MG63 (cell line): ENCODE data around the gene MEX3A. TPM values are rescaled to one million over a fixed set of nuclear protein-coding genes. Genes with fewer than 3 reads are reported as not detected.
A peak's percentile ranks its signal among the peaks of the same experiment; 100 is the strongest.
"Not testable (repeated sequence)": the region's sequence is repeated elsewhere in the genome, so short reads cannot be mapped to it uniquely, and the experiment has no call there.

Source experiments
- DNase-seq: peaks from one replicate; pipeline ENCODE4 v3.0.0-alpha.2; 2020
- H3K27me3 ChIP-seq: fragments of 250-450 bp; sonication (Bioruptor Pico); 2 replicates; pipeline ENCODE4 v1.5.1; 2020; ENCODE audit warnings: mild to moderate bottlenecking, moderate library complexity
- H3K36me3 ChIP-seq: fragments of 250-450 bp; sonication (Bioruptor Pico); 2 replicates; pipeline ENCODE4 v1.5.1; 2020; ENCODE audit warnings: mild to moderate bottlenecking, moderate library complexity
- H3K4me3 ChIP-seq: fragments of 250-450 bp; sonication (Bioruptor Pico); 2 replicates; pipeline ENCODE4 v1.5.1; 2020; ENCODE audit warnings: mild to moderate bottlenecking, moderate library complexity
- H3K9me3 ChIP-seq: fragments of 250-450 bp; sonication (Bioruptor Pico); 2 replicates; pipeline ENCODE4 v1.5.1; 2020; ENCODE audit warnings: mild to moderate bottlenecking, moderate library complexity
- total RNA-seq: library from RNA; depleted of rRNA; stranded (reverse); fragments of >200 nt; shearing (Covaris generic); gene quantifications from 2 replicates; pipeline ENCODE4 v1.2.3, GENCODE V29; 2014; ENCODE audit warnings: low replicate concordance

Gene MEX3A
- total RNA-seq, 1 experiment from 2014 or later: 2.7 TPM

DNA sequence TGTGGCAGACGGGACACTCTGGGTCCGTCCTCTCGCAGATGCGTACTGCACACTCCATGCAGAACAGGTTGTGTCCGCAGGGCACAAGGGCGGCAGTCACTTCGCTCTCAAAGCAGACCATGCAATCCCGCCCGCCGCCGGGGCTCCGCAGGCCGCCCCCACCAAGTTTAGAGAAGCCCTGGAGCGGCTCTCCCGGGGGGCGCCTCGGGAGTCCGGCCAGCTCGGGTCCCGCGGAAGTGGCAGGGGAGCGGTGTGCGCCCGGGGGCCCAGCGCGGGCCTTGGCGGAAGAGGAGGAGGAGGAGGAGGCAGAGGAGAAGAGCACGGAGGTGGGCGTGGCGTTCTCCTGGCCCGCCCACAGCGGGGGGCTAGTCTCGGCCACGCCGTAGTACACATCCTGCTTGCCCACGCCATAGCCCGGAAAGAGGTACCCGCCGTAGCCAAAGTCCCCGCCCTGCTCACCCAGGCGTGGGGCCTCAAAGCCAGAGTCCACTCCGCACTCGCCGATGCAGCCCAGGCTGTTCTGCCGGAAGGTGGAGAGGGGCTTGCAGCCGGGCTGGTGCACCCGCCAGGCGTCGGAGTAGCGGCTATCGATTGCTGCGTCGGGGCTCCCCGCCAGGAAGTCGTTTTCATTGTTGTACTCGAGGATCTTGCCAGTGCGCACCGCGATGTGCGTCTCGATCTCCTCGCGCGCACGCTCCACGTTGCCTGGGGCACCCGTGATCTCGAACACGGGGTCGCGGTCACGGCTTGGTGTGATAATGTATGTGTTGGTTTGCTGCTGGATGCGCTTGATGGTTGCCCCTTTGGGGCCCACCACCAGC is 5.4 kb downstream of the MEX3A start:
- Histone ChIP-seq H3K4me3 (no peak overlapping the region), H3K36me3 (peaks cover 9% of the 10 kb centered on the region; the same call in 1 of the 2 replicates), H3K27me3 (no peaks in the 10 kb centered on the region), H3K9me3 (no peaks in the 10 kb centered on the region)
- no peak for DNase-seq

DNA sequence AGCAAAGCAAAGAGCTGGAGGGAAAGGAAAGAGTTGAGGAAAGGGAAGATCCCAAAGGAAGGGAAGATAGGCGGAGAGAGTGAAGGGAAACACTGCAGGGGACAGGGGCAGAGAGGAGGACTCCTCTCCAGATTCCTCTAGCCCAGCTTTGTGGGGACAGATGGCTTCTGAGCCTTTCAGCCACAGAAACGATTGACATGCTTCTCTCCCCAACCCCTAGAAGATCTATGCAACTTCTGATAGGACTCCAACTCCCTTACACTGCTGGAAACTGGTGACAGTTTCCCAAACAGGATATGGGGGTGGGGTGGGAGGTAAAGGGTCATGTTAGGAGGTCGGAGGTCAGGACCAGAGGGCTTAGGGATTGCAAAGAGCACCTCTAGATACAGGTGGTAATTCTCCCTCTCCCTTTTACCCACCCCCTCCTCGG is 6.5 kb downstream of the MEX3A start:
- Histone ChIP-seq H3K36me3 (peaks cover 9% of the 10 kb centered on the region; the same call in 1 of the 2 replicates), H3K9me3 (no peaks in the 10 kb centered on the region), H3K4me3 (no peak overlapping the region), H3K27me3 (no peaks in the 10 kb centered on the region)
- no peak for DNase-seq

DNA sequence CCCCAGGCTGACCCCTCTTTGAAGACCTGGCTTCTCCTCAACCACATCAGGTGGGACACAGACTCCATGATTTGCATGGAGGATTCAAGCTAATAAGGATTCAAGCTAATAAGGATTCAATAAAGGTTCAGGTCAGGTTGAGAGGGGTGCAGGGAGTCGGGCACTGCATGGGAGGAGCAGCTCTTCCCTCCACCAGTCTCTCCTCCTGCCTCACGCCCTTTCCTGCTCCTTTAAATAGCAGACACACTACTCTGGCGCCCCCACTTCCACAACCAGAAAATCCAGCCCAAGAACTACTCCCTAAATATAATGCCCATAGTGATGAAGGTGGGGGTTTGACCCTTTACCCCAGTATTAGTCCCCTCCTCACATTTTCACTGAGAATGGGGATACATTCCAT is 7.1 kb downstream of the MEX3A start:
- H3K9me3 ChIP-seq: no peaks in the 10 kb centered on the region
- DNase-seq: no peak
- H3K36me3 ChIP-seq: peaks cover 9% of the 10 kb centered on the region; the same call in 1 of the 2 replicates
- H3K4me3 ChIP-seq: no peak overlapping the region
- H3K27me3 ChIP-seq: no peaks in the 10 kb centered on the region

- H3K4me3 ChIP-seq: no peak overlapping the region
- H3K36me3 ChIP-seq: peaks cover 9% of the 10 kb centered on the region; the same call in 1 of the 2 replicates
These were observed 7.6 kb downstream of the MEX3A start for GRCh38 chr1:156074661-156075060.

DNA sequence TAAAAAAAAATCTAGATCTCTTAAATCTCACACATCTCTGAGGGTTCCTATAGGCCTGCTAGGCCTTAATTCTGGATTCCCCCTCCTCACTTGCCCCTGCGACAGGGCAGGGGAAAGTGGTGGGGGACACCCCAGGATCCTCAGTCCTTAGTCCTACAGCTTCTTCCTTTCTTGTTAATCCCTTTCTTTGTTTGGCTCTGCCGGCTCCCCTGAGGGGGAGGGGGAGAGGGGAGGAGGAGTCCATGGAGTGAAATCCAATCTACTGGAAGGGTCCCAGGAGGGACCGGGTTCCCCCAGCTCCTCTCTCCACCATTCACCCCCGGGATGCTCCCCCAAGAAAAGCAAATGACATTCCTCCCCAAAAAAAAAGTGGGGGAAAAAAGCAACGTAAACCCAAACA is 8.5 kb downstream of the MEX3A start:
- Histone ChIP-seq H3K9me3 (no peaks in the 10 kb centered on the region), H3K4me3 (no peak overlapping the region), H3K36me3 (peaks cover 9% of the 10 kb centered on the region; the same call in 1 of the 2 replicates), H3K27me3 (no peaks in the 10 kb centered on the region)
- no peak for DNase-seq

More at GRCh38 chr1:156074661-156075060, 7.6 kb downstream of the MEX3A start:
- no peaks in the 10 kb centered on the region for H3K9me3 ChIP-seq
- DNase-seq: no peak
- no peaks in the 10 kb centered on the region for H3K27me3 ChIP-seq

GRCh38 chr1:156073110-156073687 is 9.1 kb downstream of the MEX3A start:
- Histone ChIP-seq H3K9me3 (no peaks in the 10 kb centered on the region), H3K36me3 (peaks cover 9% of the 10 kb centered on the region; the same call in 1 of the 2 replicates)

GRCh38 chr1:156072251-156072650 is 10.0 kb downstream of the MEX3A start:
- peaks cover 8% of the 10 kb centered on the region; the same call in 1 of the 2 replicates for H3K36me3 ChIP-seq
- no peak overlapping the region for H3K4me3 ChIP-seq
- no peaks in the 10 kb centered on the region for H3K27me3 ChIP-seq
- no peaks in the 10 kb centered on the region for H3K9me3 ChIP-seq
- DNase-seq: no peak

More at GRCh38 chr1:156073110-156073687, 9.1 kb downstream of the MEX3A start:
- H3K4me3 ChIP-seq: no peak overlapping the region
- H3K27me3 ChIP-seq: no peaks in the 10 kb centered on the region
- DNase-seq: no peak

- H3K36me3 ChIP-seq, H3K27me3 ChIP-seq, H3K9me3 ChIP-seq, H3K4me3 ChIP-seq, DNase-seq: not testable (repeated sequence)
These were observed 10.9 kb downstream of the MEX3A start for GRCh38 chr1:156071332-156071816.

DNA sequence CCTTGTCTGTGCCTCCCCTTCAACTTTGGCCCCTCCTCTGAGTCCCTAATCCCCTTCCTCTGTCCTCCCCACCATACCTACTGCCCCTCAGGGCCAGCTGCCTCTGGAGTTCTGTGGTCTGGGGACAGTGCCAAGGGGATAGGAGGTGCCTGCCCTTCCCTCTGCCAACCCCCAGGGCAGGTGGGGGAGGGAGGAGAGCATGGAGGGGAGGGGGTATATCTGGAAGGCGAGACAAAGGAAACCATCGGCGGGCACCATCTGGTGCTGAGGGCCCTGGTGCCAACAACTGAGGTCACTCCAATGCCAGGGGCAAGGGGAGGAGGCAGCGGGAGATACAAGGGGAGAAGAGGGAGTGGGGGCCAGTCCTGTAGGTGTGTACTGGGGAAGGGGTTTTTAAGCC is 11.7 kb downstream of the MEX3A start:
- no peak overlapping the region for H3K4me3 ChIP-seq
- no peaks in the 10 kb centered on the region for H3K9me3 ChIP-seq
- no peaks in the 10 kb centered on the region for H3K27me3 ChIP-seq
- peak; percentile 37 for DNase-seq
- peaks cover 4% of the 10 kb centered on the region; the same call in 1 of the 2 replicates for H3K36me3 ChIP-seq

GRCh38 chr1:156069490-156070455 is 12.5 kb downstream of the MEX3A start:
- peak; percentile 18 for DNase-seq
- no peaks in the 10 kb centered on the region for H3K27me3 ChIP-seq
- no peak overlapping the region for H3K4me3 ChIP-seq
- H3K9me3 ChIP-seq: no peaks in the 10 kb centered on the region
- no peaks in the 10 kb centered on the region for H3K36me3 ChIP-seq

DNA sequence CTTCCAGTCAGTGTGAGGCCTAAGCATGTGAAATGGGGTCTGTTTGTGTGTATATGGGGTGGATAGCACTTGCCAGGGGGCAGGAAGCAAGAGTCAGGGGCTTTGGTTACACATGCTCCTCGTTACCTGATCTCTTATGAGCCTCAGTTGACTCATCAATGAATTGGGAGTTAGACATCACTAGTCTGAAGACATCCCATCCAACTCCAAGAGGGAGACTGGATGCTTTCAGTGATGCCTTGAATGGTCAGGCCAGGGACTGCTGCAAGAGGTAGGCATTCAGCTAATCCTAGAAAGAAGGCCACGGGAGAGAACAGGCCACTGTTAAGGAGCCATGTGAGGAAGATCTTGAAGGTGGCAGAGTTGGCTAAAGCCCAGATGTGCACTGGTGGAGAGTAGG is 15.0 kb downstream of the MEX3A start:
- no peak overlapping the region for H3K4me3 ChIP-seq
- H3K27me3 ChIP-seq: no peaks in the 10 kb centered on the region
- no peaks in the 10 kb centered on the region for H3K36me3 ChIP-seq
- no peak for DNase-seq
- no peaks in the 10 kb centered on the region for H3K9me3 ChIP-seq

- no peak for DNase-seq
- H3K4me3 ChIP-seq: no peak overlapping the region
- no peaks in the 10 kb centered on the region for H3K9me3 ChIP-seq
- no peaks in the 10 kb centered on the region for H3K27me3 ChIP-seq
- H3K36me3 ChIP-seq: no peaks in the 10 kb centered on the region
These were observed 16.4 kb downstream of the MEX3A start for GRCh38 chr1:156065871-156066270.

GRCh38 chr1:156065212-156065611 is 17.1 kb downstream of the MEX3A start:
- Histone ChIP-seq H3K9me3 (no peaks in the 10 kb centered on the region), H3K36me3 (no peaks in the 10 kb centered on the region), H3K4me3 (no peak overlapping the region), H3K27me3 (no peaks in the 10 kb centered on the region)
- no peak for DNase-seq

DNA sequence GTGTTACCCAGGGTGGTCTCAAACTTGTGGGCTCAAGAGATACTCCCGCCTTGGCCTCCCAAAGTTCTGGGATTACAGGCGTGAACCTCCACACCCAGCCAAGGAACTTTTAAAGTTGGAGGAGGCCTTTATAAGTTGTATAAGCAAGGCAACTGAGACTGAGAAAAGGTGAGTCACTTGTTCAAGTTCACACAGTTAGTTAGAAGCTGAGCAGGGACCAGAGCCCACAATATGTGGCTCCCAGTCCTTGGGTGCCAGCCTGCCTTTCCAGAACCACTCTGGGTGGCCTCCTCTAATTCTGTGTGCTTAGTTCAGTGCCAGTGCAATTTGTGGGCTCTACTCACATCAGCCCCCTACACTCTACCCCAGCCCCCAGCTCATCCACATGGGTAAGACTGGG is 17.6 kb downstream of the MEX3A start:
- Histone ChIP-seq H3K27me3 (no peaks in the 10 kb centered on the region), H3K9me3 (no peaks in the 10 kb centered on the region), H3K36me3 (no peaks in the 10 kb centered on the region), H3K4me3 (no peak overlapping the region)
- no peak for DNase-seq

DNA sequence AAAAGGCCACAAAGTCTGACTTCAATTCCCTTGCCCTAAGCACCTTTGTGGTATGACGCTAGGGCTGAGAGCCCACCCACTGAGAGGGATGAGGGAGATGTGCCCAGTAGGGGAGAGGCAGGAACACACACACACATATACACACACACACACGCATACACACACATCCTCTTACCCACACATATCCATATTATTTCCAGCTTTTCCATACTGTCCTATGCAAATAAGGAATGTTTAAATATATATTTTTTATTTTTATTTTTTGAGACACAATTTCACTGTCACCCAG is 18.3 kb downstream of the MEX3A start:
- no peaks in the 10 kb centered on the region for H3K36me3 ChIP-seq
- H3K9me3 ChIP-seq: no peaks in the 10 kb centered on the region
- no peak for DNase-seq
- H3K27me3 ChIP-seq: no peaks in the 10 kb centered on the region
- H3K4me3 ChIP-seq: no peak overlapping the region

- DNase-seq: no peak
These were observed 20.1 kb downstream of the MEX3A start for GRCh38 chr1:156062189-156062588.

More at GRCh38 chr1:156062189-156062588, 20.1 kb downstream of the MEX3A start:
- no peaks in the 10 kb centered on the region for H3K9me3 ChIP-seq
- H3K36me3 ChIP-seq: no peaks in the 10 kb centered on the region
- H3K4me3 ChIP-seq: no peak overlapping the region
- H3K27me3 ChIP-seq: no peaks in the 10 kb centered on the region
